Endothelial cell of umbilical vein (primary cell): ENCODE data around the gene CD2AP. TPM values are rescaled to one million over a fixed set of nuclear protein-coding genes. Genes with fewer than 3 reads are reported as not detected.

Experiments used
- BruUV-seq: library from RNA; stranded (reverse); fragments of 400-500 nt; replicated peaks from 2 replicates; lab custom pipeline; 2021; lab: Mats Ljungman, UMichigan
- CTCF ChIA-PET: fragments of 300-600, 350-600 bp; sonication (Branson Sonifier 250); formaldehyde crosslinking; loops from one replicate; lab custom pipeline; 2021; ENCODE audit warnings: antibody characterized with exemption, inconsistent platforms; lab: Charles Lee
- POLR2A ChIA-PET: fragments of 300-600, 350-600 bp; sonication (Branson Sonifier 250); formaldehyde crosslinking; loops from one replicate; lab custom pipeline; 2021; ENCODE audit warnings: antibody characterized with exemption, inconsistent platforms; lab: Charles Lee
- DNase-seq: peaks from one replicate; pipeline ENCODE4 v3.0.0-alpha.2; 2011; ENCODE audit warnings: low read depth, low spot score
- FAIRE-seq: peaks from 2 replicates; lab custom pipeline; 2011; peaks lifted over from hg19 to GRCh38; lab: Jason Lieb, UNC
- H2AFZ ChIP-seq: 2 replicates; pipeline ENCODE4 v1.6.0; 2012; ENCODE audit warnings: low read depth, low read length, control low read depth, inconsistent platforms
- H3K27ac ChIP-seq: 2 replicates; pipeline ENCODE4 v1.5.1; 2011; ENCODE audit warnings: low read depth, mild to moderate bottlenecking, control low read depth, low read length, moderate library complexity; ENCODE audit not compliant: insufficient read depth
- H3K27me3 ChIP-seq, 2 experiments: 2 replicates each; pipeline versions ENCODE4 v1.6.0 to v1.6.1; 2011; ENCODE audit warnings: low read length in 2 of 2, mixed read lengths in 1 of 2; ENCODE audit not compliant: control insufficient read depth in 2 of 2, insufficient read depth in 2 of 2
- H3K36me3 ChIP-seq, 2 experiments: 2 replicates in 1 of 2; 3 replicates in 1 of 2; pipeline ENCODE4 v1.5.1; 2011; ENCODE audit warnings: low read length in 2 of 2, mild to moderate bottlenecking in 1 of 2, moderate library complexity in 1 of 2; ENCODE audit not compliant: control insufficient read depth in 2 of 2, insufficient read depth in 2 of 2; ENCODE audit errors: extremely low read depth in 1 of 2
- H3K4me1 ChIP-seq: 3 replicates; pipeline ENCODE4 v1.5.1; 2011; ENCODE audit warnings: mild to moderate bottlenecking, low read length; ENCODE audit not compliant: control insufficient read depth, insufficient read depth; ENCODE audit errors: extremely low read depth
- H3K4me2 ChIP-seq: 2 replicates; pipeline ENCODE4 v1.6.1; 2011; ENCODE audit warnings: low read length, control low read depth, mixed read lengths; ENCODE audit not compliant: insufficient read depth
- H3K4me3 ChIP-seq, 3 experiments: fragments of 200-600 bp in 1 of 3; sonication (generic), shearing (Covaris generic) in 1 of 3; replicated peaks in 1 of 3; 2 replicates each; pipeline ENCODE4 v1.5.1; 2011 to 2016; ENCODE audit warnings: control low read depth in 3 of 3, low read length in 3 of 3, mild to moderate bottlenecking in 2 of 3, inconsistent platforms in 1 of 3, low read depth in 1 of 3, moderate library complexity in 1 of 3; ENCODE audit not compliant: insufficient read depth in 1 of 3
- H3K79me2 ChIP-seq: 2 replicates; pipeline ENCODE4 v1.6.0; 2012; ENCODE audit warnings: low read length, inconsistent platforms; ENCODE audit not compliant: control insufficient read depth, insufficient read depth
- H3K9ac ChIP-seq: replicated peaks from 2 replicates; pipeline ENCODE3; 2011; ENCODE audit warnings: low read length, control low read depth; ENCODE audit not compliant: insufficient read depth; ENCODE audit errors: extremely low read depth
- H3K9me1 ChIP-seq: replicated peaks from 3 replicates; pipeline ENCODE4 v1.6.0; 2011; ENCODE audit warnings: mild to moderate bottlenecking, low read length; ENCODE audit not compliant: control insufficient read depth, insufficient read depth; ENCODE audit errors: extremely low read depth
- H3K9me3 ChIP-seq: replicated peaks from 2 replicates; pipeline ENCODE4 v1.5.1; 2012; ENCODE audit warnings: low read length, inconsistent platforms; ENCODE audit not compliant: control insufficient read depth, insufficient read depth
- H4K20me1 ChIP-seq: replicated peaks from 2 replicates; pipeline ENCODE3; 2011; ENCODE audit warnings: mild to moderate bottlenecking, low read length; ENCODE audit not compliant: control insufficient read depth, insufficient read depth; ENCODE audit errors: extremely low read depth
- CTCF ChIP-seq, 2 donors: IDR thresholded peaks; 1 replicate in 1 of 2; 2 replicates in 1 of 2; pipeline ENCODE4 v1.5.1; 2011; ENCODE audit warnings: low read length in 2 of 2, mild to moderate bottlenecking in 2 of 2, moderate library complexity in 2 of 2, control low read depth in 1 of 2, inconsistent platforms in 1 of 2, low read depth in 1 of 2; ENCODE audit not compliant: insufficient read depth in 1 of 2; ENCODE audit errors: extremely low read depth in 1 of 2
- EZH2 ChIP-seq: IDR thresholded peaks from 2 replicates; pipeline ENCODE4 v1.6.1; 2012; ENCODE audit warnings: borderline replicate concordance, low read depth, mild to moderate bottlenecking, moderate library complexity, low read length, inconsistent platforms; ENCODE audit not compliant: severe bottlenecking
- FOS ChIP-seq: IDR thresholded peaks from 2 replicates; pipeline ENCODE4 v1.6.1; 2011; ENCODE audit warnings: mild to moderate bottlenecking, low read length, moderate library complexity, borderline replicate concordance; ENCODE audit not compliant: insufficient read depth
- GATA2 ChIP-seq: IDR thresholded peaks from 2 replicates; pipeline ENCODE4 v1.7.0; 2011; ENCODE audit warnings: low read depth, mild to moderate bottlenecking, moderate library complexity, mixed read lengths, low read length; ENCODE audit not compliant: insufficient read length, insufficient read depth
- JUN ChIP-seq: IDR thresholded peaks from 2 replicates; pipeline ENCODE4 v1.6.1; 2011; ENCODE audit warnings: borderline replicate concordance, low read depth; ENCODE audit not compliant: insufficient read length, insufficient read depth
- MAX ChIP-seq: IDR thresholded peaks from 2 replicates; pipeline ENCODE4 v1.6.1; 2011; ENCODE audit not compliant: insufficient read depth, insufficient read length
- MYC ChIP-seq: IDR thresholded peaks from one replicate; pipeline ENCODE4 v1.6.1; 2011; ENCODE audit warnings: mild to moderate bottlenecking, low read depth, low read length
- POLR2A ChIP-seq: IDR thresholded peaks from 2 replicates; pipeline ENCODE4 v1.6.1; 2012; ENCODE audit warnings: low read depth, mild to moderate bottlenecking, control low read depth, low read length
- POLR2AphosphoS5 ChIP-seq: IDR thresholded peaks from 2 replicates; pipeline ENCODE4 v1.6.1; 2012; ENCODE audit warnings: low read depth, mild to moderate bottlenecking, control low read depth, low read length, moderate library complexity; ENCODE audit not compliant: insufficient read depth
- dilution Hi-C: fragments of 300-500 bp; cut with MboI; formaldehyde crosslinking; loops from one replicate; pipeline ENCODE4 v1.15.0; 2019; ENCODE audit warnings: low sequenced_read_pairs; ENCODE audit not compliant: extremely low pct_ligation_motif_present
- intact Hi-C: fragments of 100-400 bp; cut with micrococcal nuclease; formaldehyde crosslinking; loops from one replicate; pipeline ENCODE4 v1.10.0; 2022
- polyA plus RNA-seq, 4 experiments: library from polyadenylated mRNA; depleted of rRNA in 3 of 4; stranded (reverse) in 3 of 4; unstranded in 1 of 4; fragments of >200 nt; gene quantifications; 2 replicates each; pipeline versions ENCODE4 v1.2.1 to v1.2.3, GENCODE V29; 2011 to 2012; ENCODE audit warnings: missing spikeins in 1 of 4
- total RNA-seq: library from RNA; stranded (reverse); gene quantifications from 2 replicates; pipeline ENCODE4 v1.2.3, GENCODE V29; 2021

CD2AP gene
- total and polyA plus RNA-seq, 2 donors (not counting 3 experiments of a cell fraction or from before 2014, with no cell fraction given) = 4.2 to 39.8 TPM

GRCh38 chr6:47603995-47604394 is 126.4 kb downstream of the CD2AP start:
- dilution Hi-C loops (no loop called here), intact Hi-C loops (no loop called here)
- Histone ChIP-seq H3K9me3 (no peaks in the 10 kb centered on the region), H3K79me2 (no peaks in the 10 kb centered on the region), H3K27me3 (no peaks in the 10 kb centered on the region), H3K4me1 (no peaks in the 10 kb centered on the region), H4K20me1 (no peaks in the 10 kb centered on the region), H3K9me1 (no peaks in the 10 kb centered on the region), H3K9ac (no peak overlapping the region), H3K27ac (no peak overlapping the region), H3K36me3 (peaks cover 0 to 5% of the 10 kb centered on the region in 2 experiments), H2AFZ (no peak overlapping the region), H3K4me3 (no peak overlapping the region), H3K4me2 (no peak overlapping the region)
- FAIRE-seq (no peak), DNase-seq (no peak)
- ChIA-PET POLR2A (no interaction called here), CTCF (no interaction called here)
- TF ChIP-seq CTCF (IDR thresholded peaks at IDR 0.05; ENCODE audit: extremely low read depth in 1 of 2, insufficient read depth in 1 of 2, low read depth in 1 of 2, low read length in 2 of 2) (no peak), MAX (no peak), JUN (no peak), FOS (no peak), GATA2 (no peak), POLR2AphosphoS5 (no peak), MYC (no peak), POLR2A (no peak), EZH2 (no peak)
- no TSS peak for BruUV-seq
